GM19193 (cell line): ENCODE results near the gene PRKAG2.

Source experiments
- POLR2A ChIP-seq: IDR thresholded peaks from 4 replicates; pipeline ENCODE4 v1.6.1; 2011; ENCODE audit not compliant: insufficient read depth, insufficient read length; ENCODE audit errors: extremely low read depth

Gene PRKAG2

DNA sequence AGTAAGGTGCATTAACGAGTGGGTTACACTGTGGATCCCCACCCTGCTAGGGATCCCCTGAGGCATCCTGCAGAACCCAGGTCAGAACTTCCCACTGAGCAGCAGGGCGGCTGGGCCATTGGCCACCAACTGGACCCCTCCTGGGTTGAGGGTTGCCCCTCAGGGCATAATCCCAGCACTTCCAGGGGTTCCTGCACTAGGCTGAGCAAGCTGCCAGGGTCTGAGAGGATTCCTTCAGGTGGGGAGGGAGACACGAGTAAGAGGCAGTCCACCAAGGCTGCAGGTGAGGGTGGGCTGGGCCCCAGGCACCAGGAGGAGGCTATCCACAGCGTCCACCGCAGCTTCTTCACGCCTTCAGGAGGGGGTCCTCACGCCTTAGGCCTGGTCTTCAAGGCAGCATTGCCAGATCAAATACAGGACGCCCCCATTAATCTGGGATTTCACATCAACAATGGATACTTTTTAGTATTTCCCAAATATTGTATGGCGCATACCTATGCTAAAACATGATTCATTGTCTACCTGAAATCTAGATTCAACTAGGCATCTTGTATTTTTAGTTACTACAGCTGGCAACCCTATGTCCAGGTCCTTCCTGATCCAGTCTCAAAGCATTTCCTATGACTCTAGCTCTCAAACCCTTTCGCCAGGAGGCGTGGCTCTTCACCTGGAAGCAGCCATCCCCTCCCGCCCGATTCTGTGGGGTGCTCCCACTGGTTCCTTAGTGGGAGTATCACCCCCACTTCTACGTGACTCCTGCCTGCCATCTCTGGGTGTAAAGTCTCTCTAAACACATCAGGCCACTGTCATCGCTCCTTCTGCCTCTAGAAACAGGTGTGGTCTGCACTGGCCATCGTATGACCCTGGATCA lies 4.1 kb downstream of the PRKAG2 start:
- TF ChIP-seq POLR2A = no peak

DNA sequence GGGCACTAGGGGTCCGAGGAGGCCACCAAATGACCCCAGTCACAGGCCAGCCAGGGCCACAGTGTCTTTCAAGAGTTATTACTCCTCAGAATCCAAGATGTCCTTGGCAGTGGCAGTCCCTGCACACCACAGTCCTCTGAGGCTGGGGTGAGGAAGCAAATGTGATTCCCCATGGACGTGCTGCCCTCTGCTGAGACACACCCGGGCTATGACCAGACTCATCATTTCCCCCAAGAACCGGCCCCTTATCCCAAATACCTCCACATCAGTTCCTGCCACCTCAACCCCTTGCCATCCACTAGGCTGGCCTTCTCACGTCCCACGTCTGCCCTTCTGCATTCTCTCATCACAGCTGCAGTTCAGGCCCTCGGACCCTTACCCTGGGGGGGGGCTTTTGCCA lies 5.0 kb downstream of the PRKAG2 start:
- TF ChIP-seq POLR2A = no peak

DNA sequence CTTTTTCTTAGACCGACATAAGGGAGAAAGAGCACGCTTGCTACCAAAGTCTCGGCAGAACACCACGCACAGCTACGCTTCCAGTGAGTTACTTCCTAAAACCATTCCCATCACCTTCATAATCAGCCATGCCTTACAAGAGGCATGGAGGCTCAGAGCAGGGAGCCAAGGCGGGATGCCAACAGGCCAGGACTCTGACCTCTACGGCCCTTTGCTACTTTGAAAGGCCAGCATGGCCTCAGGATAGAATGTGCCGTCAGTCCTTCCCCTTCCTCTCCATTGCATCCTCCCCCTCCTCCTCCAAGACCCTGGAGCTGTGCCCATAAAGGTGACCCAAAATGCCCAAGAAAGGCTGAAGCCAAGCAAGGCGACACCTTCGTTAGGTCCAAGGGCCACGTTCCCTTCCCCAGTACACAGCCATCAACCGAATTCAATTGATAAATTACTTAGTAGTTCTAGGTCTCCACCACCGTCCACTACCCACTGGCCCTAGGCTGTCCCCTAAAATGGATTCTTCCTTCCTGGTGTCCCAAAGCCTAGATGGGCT lies 5.7 kb downstream of the PRKAG2 start:
- no peak for TF ChIP-seq POLR2A

DNA sequence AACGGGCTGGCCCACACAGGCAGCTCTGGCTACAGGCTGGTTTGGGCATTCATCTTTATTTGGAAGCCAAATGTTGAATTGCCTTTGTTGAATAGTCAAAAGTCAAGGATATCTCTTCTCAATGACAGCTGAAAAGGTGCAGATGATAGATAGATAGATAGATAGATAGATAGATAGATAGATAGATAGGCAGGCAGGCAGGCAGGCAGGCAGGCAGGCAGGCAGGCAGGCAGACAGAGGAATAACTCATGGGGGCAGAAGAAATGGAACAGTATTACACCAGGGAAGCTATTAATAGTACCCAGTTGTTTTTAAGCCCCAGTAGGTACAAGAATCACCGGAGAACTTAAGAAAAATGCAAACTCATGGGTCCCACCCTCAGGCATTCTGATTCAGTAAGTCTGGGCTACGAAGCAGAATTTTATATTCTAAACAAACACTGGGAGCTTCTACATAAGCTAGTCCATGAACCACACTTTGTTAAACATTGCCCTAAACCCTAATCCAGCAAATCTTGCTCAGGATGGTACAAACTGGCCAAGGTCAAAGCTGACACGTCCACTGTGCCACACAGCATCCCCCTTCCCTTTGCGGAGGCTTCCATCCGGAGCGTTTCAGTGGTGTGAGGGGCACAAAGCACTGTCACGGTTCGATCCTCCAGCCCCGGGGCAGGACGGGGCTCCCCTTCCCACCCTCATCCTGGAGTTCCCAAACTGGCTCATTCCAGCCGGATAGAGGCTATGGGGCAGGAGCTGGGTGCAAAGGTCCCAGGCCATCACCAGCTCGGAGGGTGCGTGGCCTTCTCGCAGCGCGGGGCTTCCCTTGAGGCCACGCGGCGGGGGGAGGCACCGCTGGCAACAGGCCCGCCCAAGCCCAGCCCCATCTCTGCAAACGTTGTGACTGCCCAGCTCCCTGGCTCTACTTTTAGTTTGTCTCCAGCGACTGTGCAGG lies 6.7 kb downstream of the PRKAG2 start:
- no peak for TF ChIP-seq POLR2A

DNA sequence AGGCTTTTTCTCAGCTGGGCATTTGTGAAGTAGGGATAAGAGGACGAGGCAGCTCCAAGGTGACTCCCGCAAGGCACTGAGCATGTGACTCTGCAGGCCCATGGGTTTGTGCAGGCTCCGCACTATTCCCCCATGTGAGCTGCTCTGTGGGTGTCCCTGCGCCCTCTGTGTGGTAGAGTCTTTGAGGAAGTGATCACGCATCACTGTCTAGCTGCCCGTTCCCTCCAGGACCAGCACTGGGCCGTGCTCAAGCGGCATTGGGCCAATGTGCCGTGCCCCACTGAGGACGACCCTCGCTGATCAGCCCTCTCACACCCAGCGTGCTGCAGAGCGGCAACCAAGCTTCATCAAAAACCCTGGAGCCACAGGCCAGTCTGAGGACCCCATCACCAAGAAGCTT lies 7.5 kb downstream of the PRKAG2 start:
- no peak for TF ChIP-seq POLR2A

DNA sequence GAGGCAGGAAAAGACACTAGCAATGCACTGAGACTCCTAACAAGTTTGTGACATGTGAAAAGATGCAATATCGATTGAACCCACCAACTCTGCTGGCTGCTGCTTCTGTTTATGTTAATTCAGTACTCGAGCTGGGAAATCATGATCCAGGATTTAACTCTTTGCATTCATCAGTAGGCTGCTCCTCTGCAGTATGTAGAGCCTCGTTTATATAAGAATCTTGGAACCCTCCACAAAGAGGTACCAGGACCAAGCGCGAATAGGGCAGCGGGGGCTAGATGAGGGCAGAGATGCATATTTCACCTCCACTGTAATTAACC lies 7.8 kb downstream of the PRKAG2 start:
- TF ChIP-seq POLR2A = no peak

DNA sequence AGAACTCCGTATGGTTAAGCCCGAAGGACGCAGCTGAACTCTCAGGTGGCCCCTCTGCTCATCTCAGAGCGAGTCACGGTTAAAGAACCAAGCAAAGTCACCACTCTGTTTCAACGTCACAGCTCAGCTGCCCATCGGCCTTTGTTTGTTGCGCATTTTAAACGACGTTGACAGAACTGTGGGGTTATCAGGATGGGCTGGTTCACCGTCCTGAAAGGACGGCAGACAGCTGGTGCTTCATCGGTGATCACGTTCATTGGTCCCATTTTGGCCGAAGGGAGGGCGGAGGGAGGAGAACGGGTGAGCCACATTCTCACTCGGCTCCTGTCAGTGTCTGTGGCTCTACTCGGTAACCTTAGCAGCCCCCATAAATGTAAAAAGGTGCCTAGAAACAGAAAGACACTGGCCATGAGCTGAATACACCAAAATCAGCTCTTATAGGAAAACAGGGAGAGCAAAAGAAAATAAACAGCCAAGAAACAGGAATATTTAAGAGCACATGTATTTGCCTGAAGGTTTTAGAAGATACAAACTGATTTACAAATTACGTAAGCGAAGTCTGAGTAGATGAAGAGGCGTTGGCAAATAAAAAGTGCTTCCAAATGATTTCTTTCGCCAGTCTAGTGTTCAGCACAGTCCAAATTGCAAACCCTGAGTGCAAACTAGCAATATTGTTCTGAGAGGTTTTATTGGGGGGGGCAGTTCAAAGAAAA lies 8.4 kb downstream of the PRKAG2 start:
- TF ChIP-seq POLR2A = no peak

DNA sequence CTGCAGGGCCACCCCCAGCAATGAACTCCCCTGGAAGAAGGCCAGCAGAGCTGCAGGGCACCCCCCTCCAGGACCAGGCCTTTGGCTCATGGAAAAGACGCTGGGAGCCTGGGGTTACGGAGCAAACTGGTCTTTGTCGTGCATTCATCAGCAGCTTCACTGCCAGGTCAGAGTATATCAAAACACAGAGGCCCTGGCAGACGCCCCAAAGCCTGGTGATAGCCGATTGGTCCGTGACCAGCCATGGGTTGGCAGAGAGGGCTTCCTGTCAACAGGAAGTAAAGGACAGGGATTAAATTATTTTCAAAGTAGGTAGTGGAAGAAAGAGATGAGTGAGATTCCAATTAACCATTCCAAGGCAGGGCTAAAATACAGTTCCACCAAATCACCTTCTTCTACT lies 9.0 kb downstream of the PRKAG2 start:
- no peak for TF ChIP-seq POLR2A

DNA sequence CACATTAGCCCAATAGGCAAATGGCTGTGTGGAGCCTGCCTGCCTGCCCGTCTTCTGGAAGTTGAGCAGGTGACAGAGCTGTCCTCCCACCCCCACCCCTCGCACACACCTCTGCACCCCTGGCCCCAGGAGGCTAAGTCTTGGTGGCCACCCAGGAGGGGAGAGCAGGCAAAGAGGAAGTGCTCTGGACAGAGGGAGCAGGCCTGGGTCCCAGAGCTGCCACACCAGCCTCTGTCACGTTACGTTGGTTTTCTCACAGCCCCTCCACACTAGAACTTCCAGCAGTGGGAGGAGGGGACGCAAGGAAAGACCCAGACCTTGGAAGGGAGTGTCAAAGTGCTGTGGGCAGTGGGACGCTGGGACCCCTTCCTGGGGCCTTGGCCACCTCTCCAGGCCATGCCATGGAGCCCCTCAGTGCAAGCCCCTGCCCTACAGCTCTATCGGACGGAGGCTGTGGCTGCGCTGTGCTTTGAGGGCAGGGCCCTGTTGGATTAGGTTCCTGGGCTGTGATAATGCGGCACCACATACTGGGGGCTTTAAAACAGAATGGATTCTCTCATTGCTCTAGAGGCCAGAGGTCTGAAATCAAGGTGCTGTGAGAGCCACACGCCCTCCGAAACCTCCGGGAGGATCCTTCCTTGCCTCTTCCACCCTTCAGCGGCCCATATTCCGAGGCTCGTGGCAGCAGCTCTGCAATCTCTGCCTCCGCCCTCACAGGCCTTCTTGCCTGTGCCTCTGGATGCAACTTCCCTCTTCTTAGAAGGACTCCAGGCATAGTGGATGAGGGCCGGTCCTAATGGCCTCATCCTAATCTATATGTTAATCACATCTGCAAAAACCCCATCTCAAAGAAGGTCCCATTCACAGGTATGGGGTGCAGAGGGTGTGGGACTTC lies 9.9 kb downstream of the PRKAG2 start:
- TF ChIP-seq POLR2A = no peak

DNA sequence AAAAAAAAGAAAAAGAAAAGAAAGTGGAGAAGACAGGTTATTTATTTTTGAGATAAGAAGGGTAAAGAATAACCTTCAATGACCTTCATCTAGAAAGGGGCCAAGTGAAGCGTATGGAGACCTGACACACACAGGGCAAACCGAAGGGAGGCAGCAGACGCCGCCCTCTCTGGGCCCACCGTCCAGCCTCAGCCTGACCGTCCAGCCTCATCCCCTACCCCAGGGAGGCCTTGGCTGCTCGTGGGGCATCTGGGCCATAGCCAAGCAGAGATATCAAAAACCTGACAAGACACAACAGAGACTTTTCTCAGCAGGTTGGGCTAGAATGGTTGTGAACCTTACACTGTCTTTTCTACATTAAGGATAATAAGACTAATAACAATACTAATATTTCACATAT lies 10.9 kb downstream of the PRKAG2 start:
- no peak for TF ChIP-seq POLR2A

DNA sequence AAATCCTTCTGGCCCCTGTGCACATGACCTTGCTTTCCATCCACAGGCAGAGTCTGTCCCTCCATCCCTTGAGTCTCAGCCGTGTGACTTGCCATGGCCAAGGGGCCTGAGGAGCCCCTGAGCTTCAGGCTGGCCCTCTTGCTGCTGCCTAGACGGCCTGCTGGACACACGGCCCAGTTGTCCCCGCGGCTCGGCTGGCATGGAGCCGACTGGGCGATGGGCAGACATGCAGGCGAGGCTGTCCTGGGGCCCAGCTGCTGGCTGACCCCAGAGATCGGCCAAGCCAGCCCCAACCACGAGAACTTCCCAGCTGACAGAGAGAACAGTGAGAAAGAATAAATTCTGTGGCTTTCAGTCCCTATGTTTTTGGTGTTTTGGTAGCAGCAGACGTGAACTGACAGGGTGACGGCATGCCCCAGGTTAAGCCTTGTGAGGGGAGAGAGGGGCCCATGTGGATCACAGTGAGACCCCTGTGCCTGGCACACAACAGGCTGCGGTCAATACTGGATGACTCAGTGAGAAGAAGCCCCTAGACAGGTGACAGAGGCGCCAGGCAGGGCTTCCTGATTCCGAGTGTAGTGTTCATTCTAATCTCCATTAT lies 11.7 kb downstream of the PRKAG2 start:
- no peak for TF ChIP-seq POLR2A

DNA sequence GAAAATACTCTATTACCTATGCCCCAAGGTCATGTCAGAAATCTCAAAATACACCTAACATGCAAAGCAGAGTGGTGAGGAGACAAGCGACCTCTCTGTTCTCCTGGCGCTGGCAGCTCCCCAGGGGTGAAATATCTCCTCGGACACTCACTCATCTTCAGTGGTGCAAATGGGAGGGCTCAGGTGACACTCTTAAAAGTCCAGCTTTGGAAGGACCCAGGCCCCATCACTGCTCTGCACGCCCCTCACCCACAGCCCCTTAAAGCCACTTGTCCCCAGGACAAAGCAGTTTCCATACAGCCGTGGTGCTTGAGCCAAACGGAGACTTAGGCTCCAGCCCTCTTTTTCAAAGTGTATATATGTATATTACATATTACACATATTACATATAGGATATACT lies 12.4 kb downstream of the PRKAG2 start:
- no peak for TF ChIP-seq POLR2A

DNA sequence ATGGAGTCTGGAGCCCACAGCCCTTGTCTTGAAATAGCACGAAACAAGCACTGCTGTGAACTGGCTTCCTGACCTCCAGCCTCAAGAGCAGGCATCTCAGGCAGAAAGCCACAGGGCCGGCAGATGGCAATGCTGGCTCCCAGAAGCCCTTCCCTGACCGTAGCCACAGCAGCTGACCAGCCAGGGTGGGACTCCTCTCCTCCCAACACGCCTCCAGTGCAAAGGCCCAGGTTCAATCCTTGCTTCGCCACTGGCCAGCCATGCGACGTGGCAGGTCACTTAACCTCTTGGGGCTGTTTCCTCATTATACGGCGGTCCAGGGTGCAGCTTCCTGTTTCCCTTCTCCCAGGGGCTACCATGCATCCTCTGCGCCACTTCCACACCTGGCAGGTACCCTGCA lies 12.8 kb downstream of the PRKAG2 start:
- no peak for TF ChIP-seq POLR2A

DNA sequence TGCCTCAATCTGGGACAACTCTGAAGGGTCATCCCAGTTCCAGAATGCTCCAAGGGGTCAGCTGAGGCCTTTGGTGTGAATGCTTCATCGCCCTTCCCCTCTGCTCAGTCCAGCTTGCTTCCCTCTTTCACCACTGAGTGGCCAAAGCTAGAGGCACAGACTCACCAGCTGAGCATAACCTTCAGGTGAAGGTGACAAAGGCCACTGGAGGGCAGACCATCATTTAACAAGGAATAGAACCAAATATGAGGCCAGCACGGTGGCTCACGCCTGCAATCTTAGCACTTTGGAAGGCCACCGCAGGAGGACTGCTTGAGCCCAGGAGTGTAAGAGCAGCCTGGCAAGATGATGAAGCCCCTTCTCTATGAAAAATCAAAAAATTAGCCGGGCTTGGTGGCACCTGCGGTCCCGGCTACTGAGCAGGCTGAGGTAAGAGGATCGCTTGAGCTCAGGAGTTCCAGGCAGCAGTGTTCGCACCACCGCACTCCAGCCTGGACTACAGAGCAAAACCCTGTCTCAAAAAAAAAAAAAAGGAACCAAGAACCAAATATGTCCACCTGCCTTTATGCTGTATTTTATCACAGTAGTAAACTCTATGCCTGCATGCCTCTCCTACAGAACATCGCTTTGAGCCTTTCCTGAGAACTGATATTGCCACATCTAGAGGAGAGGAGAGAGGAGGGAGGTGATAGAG lies 13.4 kb downstream of the PRKAG2 start:
- no peak for TF ChIP-seq POLR2A
